ENCODE results near the gene AK8. TPM values are rescaled to one million over a fixed set of nuclear protein-coding genes. Genes with fewer than 3 reads are reported as not detected.

Gene AK8
- total and polyA plus RNA-seq, 9 donors, result 0.36 to 9.8 (median 1.6) TPM

- no peaks in the 10 kb centered on the region for H3K4me1 ChIP-seq (ENCODE audit: insufficient read depth)
- TF ChIP-seq EP300 (IDR thresholded peaks at IDR 0.05) (no peak), POLR2A (IDR thresholded peaks at IDR 0.05) (no peak)
- TF ChIP-seq, protein P1, sequence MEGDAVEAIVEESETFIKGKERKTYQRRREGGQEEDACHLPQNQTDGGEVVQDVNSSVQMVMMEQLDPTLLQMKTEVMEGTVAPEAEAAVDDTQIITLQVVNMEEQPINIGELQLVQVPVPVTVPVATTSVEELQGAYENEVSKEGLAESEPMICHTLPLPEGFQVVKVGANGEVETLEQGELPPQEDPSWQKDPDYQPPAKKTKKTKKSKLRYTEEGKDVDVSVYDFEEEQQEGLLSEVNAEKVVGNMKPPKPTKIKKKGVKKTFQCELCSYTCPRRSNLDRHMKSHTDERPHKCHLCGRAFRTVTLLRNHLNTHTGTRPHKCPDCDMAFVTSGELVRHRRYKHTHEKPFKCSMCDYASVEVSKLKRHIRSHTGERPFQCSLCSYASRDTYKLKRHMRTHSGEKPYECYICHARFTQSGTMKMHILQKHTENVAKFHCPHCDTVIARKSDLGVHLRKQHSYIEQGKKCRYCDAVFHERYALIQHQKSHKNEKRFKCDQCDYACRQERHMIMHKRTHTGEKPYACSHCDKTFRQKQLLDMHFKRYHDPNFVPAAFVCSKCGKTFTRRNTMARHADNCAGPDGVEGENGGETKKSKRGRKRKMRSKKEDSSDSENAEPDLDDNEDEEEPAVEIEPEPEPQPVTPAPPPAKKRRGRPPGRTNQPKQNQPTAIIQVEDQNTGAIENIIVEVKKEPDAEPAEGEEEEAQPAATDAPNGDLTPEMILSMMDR (IDR thresholded peaks at IDR 0.05), result no peak
- H3K9me3 ChIP-seq, result no peaks in the 10 kb centered on the region
- DNase-seq, result no peak
- 70 to 81% (median 80%) methylated on average over 18 of the region's 18 CpGs for WGBS, 3 donors
- H3K27ac ChIP-seq, result no peak overlapping the region
- H3K27me3 ChIP-seq, result no peaks in the 10 kb centered on the region
- intact Hi-C loops (cut with DNase I), result no loop called here
- no peak overlapping the region for H3K4me3 ChIP-seq
- H3K36me3 ChIP-seq, result no peaks in the 10 kb centered on the region
Observed at GRCh38 chr9:132756214-132756845, 121.8 kb downstream of the AK8 start.

- H3K27me3 ChIP-seq, result no peaks in the 10 kb centered on the region
- H3K36me3 ChIP-seq, result no peaks in the 10 kb centered on the region
- no peaks in the 10 kb centered on the region for H3K4me1 ChIP-seq (ENCODE audit: insufficient read depth)
- H3K27ac ChIP-seq, result no peak overlapping the region
- 88 to 91% (median 90%) methylated on average over 9 of the region's 9 CpGs for WGBS, 3 donors
- no peaks in the 10 kb centered on the region for H3K9me3 ChIP-seq
- TF ChIP-seq, protein P1 (IDR thresholded peaks at IDR 0.05), result no peak
- TF ChIP-seq POLR2A (IDR thresholded peaks at IDR 0.05) (no peak), EP300 (IDR thresholded peaks at IDR 0.05) (no peak)
- intact Hi-C loops (cut with DNase I), result no loop called here
- DNase-seq, result no peak
- H3K4me3 ChIP-seq, result no peak overlapping the region
Observed at GRCh38 chr9:132755096-132755495, 123.0 kb downstream of the AK8 start.

DNA sequence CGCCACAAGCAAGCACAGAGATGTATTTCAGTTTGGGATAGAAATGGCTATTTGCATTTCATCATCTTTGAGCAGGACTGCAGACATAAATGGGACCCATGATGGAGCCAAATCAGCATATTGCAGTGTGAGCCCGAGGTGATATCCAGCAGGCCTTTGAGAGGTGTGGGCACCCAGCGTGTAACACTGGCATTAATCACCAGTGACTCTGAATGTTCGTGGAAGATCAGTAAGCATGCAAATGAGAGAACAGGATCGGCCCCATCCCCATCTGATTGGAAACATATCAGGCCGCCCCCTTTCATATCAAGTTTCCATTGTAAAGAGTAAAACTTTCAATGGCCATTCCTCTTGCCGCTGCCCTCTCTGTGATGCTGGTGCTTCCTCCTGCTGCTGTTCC, 123.8 kb downstream of the AK8 start:
- no peaks in the 10 kb centered on the region for H3K4me1 ChIP-seq (ENCODE audit: insufficient read depth)
- no peak overlapping the region for H3K27ac ChIP-seq
- 93 to 94% (median 93%) methylated on average over 7 of the region's 7 CpGs for WGBS, 3 donors
- H3K36me3 ChIP-seq, result no peaks in the 10 kb centered on the region
- no peak for DNase-seq
- H3K9me3 ChIP-seq, result no peaks in the 10 kb centered on the region
- H3K4me3 ChIP-seq, result no peak overlapping the region
- H3K27me3 ChIP-seq, result no peaks in the 10 kb centered on the region
- intact Hi-C loops (cut with DNase I), result no loop called here
- TF ChIP-seq, protein P1 (IDR thresholded peaks at IDR 0.05), result no peak
- TF ChIP-seq POLR2A (IDR thresholded peaks at IDR 0.05) (no peak), EP300 (IDR thresholded peaks at IDR 0.05) (no peak)

DNA sequence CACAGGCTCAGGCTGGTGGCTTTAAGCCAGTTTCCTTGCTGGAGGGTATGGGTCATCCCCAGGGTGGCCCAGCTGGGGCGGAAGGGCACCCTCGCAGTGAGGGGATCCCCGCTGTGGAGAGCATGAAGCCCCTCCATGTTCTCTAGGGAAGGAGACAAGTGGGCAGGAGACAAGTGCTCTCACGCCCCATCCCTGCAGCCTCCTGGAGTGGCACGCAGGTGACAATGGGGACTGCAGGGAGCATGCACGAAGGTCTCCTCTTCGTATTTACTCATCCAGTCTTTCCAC, 124.5 kb downstream of the AK8 start:
- 90 to 97% (median 97%) methylated on average over 7 of the region's 7 CpGs for WGBS, 3 donors
- H3K36me3 ChIP-seq, result no peaks in the 10 kb centered on the region
- intact Hi-C loops (cut with DNase I), result no loop called here
- H3K27me3 ChIP-seq, result no peaks in the 10 kb centered on the region
- no peak overlapping the region for H3K4me3 ChIP-seq
- H3K4me1 ChIP-seq (ENCODE audit: insufficient read depth), result no peaks in the 10 kb centered on the region
- no peak overlapping the region for H3K27ac ChIP-seq
- TF ChIP-seq POLR2A (IDR thresholded peaks at IDR 0.05), result no peak
- no peak for TF ChIP-seq EP300 (IDR thresholded peaks at IDR 0.05)
- DNase-seq, result no peak
- H3K9me3 ChIP-seq, result no peaks in the 10 kb centered on the region

DNA sequence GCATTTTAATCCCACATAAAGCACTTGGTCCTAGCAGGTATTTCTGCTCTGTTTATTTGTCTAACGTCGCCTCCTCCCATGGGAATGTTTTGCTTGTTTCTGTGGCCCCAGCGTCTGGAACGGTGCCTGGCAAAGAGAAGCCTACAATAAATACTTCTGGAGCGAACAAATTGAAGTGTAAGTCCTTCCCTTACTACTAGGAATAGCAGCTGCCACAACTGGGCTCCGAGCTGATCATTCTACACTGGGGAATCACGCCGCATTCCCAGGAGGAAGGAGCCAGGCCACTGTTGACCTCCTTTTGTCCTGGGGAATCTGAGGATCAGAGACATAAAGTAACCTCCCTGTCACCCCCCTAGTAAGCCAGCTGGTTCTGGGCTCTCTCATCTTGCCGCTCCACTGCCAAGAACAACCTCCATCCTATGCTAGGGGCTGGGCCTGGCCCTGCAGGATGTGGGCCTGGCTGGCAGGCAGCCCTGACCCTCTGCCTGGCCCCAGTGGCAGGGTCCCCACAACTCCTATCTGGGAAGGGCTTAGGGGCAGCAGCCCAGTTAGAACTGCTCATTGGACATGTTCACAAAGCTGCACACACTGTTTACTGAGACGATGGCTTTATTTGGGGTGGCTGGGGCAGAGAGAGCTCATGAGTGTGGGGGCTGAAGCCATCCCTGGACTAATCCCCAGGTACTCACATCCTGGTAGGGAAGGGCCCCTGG, 125.0 kb downstream of the AK8 start:
- Histone ChIP-seq H3K4me3 (no peak overlapping the region), H3K27ac (no peak overlapping the region), H3K36me3 (no peaks in the 10 kb centered on the region), H3K27me3 (no peaks in the 10 kb centered on the region), H3K9me3 (no peaks in the 10 kb centered on the region), H3K4me1 (ENCODE audit: insufficient read depth) (no peaks in the 10 kb centered on the region)
- intact Hi-C loops (cut with DNase I), result no loop called here
- TF ChIP-seq POLR2A (IDR thresholded peaks at IDR 0.05), result no peak
- 32 to 37% (median 34%) methylated on average over 10 of the region's 10 CpGs for WGBS, 3 donors
- no peak for DNase-seq

All from ovary (tissue), 9 donors.